HT1080 (cell line): Measurements from ENCODE around the gene HIVEP3. TPM values are rescaled to one million over a fixed set of nuclear protein-coding genes. Genes with fewer than 3 reads are reported as not detected.

ENCODE experiments used
- DNase-seq: peaks from one replicate; pipeline ENCODE4 v3.0.0-alpha.2; 2015; ENCODE audit warnings: low read depth
- total RNA-seq: library from RNA; depleted of rRNA; stranded (reverse); fragments of >200 nt; shearing (Covaris generic); gene quantifications from 2 replicates; pipeline ENCODE4 v1.2.3, GENCODE V29; 2014

HIVEP3 gene
- total RNA-seq, 1 experiment from 2014 or later: 6.2 TPM

GRCh38 chr1:41538741-41539417, 379.8 kb downstream of the HIVEP3 start:
- no peak for DNase-seq

DNA sequence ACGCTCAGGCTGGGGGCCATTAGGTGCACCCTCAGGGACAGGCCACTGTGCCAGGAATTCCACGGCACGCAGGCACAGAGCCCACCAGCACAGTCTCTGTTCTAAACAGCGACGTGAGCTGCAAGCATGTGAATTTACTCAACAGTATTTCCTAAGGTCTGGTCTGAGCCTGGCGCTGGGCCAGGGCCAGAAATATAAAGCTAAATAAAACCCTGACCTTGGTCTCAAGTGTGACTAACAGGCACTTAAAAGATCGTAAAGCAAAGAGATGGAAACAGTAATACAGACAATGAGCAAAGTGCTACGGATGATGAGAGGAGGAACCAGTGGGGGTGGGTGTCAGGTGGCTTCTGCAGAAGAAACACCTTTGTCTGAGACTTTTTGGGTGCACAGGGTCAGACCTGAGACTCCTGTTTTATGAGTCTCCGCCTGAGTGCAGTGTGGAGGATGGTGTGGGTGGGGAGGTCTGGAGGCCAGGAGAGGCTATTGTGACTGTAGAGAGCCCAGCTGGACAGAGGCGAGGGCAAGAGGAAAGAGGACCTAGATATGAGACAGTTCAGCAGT, 380.9 kb downstream of the HIVEP3 start:
- DNase-seq: no peak

- DNase-seq: no peak
Measured at GRCh38 chr1:41537251-41537650, 381.5 kb downstream of the HIVEP3 start.

DNA sequence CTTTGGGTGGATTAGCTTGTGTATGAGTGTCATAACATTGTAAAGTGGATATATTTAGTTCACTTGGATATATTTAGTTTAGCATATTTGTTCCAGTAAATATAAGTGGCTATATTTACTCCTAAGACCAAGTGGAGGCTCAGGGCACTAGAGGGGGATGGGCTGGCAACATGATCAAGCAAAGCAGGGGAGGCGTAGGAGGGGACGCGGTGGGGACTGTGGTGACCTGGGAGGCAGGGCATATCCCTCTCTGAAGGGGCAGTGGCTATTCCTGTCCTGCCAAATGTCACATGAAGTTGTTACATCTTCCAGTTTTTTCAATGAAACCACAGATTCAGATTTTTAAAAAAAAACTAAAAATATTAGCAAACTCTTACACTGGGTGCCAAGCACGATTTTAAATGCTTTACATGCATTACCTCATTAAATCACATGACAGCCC, 382.3 kb downstream of the HIVEP3 start:
- DNase-seq: no peak

- DNase-seq: no peak
Measured at GRCh38 chr1:41535716-41536115, 383.0 kb downstream of the HIVEP3 start.

DNA sequence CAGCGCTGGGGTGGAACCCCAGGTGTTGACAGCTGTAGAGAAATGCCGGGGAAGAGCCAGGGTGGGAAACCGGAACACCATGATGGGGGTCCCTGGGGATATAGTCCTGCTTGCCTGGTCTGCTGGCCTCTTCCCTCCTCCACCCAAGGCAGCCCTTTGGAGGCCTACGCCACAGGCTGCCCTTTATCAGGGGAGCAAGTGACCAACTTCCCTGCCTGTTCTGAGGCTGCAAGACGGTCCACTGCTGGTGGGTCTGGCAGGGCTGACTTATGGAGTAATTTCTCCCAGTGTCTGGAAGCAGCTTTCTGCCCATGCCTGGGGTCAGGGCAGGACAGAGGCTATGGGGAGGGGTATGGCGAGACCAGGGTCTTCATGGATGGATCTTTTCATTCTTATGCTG, 383.4 kb downstream of the HIVEP3 start:
- no peak for DNase-seq

- no peak for DNase-seq
Measured at GRCh38 chr1:41534181-41535076, 384.3 kb downstream of the HIVEP3 start.

DNA sequence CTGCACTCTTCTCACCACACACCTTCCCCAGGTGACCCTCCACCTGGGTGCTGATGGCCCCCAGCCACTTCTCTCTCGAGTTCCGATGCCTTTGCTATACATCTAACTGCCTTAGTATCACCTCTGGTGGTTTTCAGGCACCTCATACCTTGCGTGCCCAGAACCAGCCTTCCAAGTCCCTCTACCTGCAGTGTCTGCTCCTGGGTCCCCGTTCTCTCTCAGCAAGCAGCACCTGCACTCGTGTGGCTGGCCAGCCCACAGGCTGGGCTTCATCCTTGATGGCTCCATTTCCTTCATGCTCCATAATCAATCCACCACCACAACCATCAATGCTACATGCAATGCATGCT, 385.0 kb downstream of the HIVEP3 start:
- DNase-seq: no peak

- no peak for DNase-seq
Measured at GRCh38 chr1:41533016-41533730, 385.5 kb downstream of the HIVEP3 start.

DNA sequence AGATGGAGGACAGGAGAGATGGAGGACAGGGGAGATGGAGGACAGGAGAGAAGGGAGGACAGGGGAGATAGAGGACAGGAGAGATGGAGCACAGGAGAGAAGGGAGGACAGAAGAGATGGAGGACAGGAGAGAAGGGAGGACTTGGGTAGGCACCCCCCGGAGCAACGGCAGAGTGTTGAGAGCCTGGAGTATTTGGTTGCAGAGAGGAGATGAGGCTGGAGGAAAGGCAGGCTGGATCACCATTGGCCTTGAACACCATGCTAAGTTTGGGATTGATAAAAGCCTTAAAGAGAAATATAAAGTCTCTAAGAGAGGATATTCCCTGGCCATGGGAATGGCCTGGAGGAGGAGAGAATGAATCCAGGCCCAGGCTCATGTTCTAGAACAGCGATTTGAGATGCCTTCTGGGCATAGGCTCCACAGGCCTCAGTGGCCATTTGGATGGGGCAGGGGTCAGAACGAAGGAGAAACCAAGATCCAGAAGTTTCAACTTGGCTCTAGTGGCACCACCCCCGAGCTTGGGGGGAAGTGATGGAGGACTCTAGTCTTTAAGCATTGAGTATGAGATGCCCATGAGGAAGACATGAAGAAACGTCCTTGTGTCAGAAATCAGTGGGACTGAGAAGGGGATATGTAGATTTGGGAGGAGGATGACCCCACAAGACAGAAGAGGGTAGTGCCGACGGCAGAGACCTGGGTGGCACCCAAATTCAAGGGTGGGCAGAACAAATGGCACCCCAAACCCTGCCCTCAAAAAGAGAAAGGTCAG, 386.3 kb downstream of the HIVEP3 start:
- DNase-seq: no peak

DNA sequence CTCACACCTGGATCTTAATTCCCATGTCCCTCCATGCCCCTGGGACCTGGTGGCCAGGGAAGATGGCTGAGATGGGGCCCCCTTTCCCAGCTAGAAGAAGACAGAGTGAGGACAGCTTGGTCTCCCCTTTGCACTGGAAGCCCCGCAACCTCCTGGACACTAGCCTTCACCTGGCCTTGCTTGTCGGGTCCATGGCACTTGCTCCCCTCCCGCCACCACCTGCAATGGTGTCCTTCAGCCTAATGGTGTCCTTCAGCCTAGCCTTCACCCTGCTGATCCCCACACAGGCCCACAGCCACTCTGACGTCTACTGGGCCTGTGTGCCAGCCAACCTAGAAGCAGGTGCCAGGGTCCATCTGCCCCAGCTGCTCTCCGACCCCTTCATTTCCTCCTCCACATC, 388.3 kb downstream of the HIVEP3 start:
- DNase-seq: no peak

GRCh38 chr1:41529621-41530395, 388.9 kb downstream of the HIVEP3 start:
- no peak for DNase-seq

GRCh38 chr1:41528726-41529605, 389.8 kb downstream of the HIVEP3 start:
- no peak for DNase-seq

DNA sequence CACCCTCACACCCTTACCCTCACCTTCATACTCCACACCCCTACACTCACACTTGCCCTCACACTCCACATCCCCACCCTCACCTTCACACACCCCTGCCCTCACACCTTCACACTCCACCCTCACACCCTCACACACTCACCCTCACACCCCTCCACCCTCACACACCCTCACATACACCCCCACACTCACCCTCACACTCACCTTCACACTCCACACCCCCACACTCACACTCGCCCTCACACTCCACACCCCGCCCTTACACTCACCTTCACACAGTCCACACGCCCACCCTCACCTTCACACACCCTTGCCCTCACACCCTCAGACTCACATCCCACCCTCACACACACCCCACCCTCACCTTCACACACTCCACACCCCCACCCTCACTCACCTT, 390.6 kb downstream of the HIVEP3 start:
- no peak for DNase-seq

DNA sequence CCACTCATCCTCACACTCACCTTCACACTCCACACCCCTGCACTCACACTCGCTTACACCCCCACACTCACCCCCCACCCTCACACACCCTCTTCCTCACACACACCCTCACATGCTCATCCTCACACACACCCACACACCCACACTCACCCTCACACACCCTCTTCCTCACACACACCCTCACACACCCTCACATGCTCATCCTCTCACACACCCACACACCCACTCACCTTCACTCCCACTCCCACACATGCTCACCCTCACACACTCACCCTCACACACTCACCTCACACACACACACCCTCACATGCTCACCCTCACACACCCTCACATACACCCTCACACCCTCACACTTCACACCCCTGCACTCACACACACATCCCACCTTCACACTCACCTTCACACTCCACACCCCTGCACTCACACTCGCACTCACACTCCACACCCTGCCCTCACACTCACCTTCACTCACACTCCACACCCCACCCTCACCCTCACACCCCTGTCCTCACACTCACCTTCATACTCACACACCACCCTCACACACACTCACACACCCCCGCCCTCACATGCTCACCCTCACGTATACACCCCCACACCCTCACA, 391.7 kb downstream of the HIVEP3 start:
- no peak for DNase-seq

GRCh38 chr1:41525891-41526587, 392.7 kb downstream of the HIVEP3 start:
- DNase-seq: no peak

DNA sequence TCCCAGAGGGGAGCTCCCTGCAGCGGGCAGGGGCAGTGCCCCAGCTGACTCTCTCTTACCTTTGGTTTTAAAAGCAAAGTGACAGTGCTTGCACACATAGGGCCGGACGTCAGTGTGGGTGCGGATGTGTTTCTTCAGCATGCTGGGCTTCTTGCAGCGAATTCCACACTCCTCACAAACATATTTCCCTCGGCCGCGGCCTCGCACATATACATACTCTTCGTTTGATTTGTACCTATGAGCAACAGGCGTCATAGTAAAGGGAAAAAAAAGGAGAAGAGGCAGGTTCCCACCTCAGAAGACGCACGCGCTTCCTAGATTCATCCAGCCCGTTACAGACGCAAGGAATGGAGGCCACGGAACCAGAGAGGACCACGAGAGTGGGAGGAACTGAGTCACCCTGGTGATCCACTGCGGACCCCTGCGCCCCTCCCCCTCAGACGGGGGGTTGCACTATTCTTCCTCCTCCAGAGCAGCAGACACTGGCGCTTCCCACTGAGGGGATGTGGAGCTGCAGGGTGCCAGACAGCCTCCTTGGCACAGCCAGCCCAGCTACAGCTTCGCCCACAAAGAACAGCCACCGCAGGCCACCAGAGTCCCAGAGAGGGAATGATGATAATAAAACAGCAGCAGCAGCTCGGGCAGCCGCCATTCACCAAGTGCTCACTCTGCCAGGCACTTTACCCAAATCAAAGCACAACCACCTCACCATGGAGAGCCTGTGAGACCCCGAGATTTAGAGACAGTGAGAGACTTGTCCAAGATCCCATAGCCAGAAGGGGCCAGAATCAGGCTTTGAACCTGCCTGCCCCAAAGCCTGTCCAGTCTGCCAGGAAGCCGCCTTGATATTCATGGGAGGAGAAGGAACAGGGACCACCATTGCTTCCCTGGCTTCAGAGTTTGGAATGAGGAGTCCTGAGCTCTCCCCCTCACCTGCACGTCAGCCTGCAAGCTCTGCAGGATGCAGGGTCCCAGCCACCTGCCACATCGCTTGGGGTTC, 393.7 kb downstream of the HIVEP3 start:
- no peak for DNase-seq
